Smooth muscle cell (in vitro differentiated cells): ENCODE data around the gene CTNNA2. TPM values are rescaled to one million over a fixed set of nuclear protein-coding genes. Genes with fewer than 3 reads are reported as not detected.
A peak's percentile ranks its signal among the peaks of the same experiment; 100 is the strongest.

Experiments used
- DNase-seq: peaks from one replicate; lab custom pipeline; 2025; ENCODE audit not compliant: unreplicated experiment; lab: John Stamatoyannopoulos, UW
- H2AFZ ChIP-seq: fragments of 200-600 bp; sonication (generic); 2 replicates; pipeline ENCODE4 v1.6.0; 2016; ENCODE audit warnings: antibody characterized with exemption, low read depth, mild to moderate bottlenecking
- H3F3A ChIP-seq: fragments of 200-600 bp; sonication (generic); 2 replicates; pipeline ENCODE4 v1.6.0; 2017; ENCODE audit warnings: antibody characterized with exemption, low read depth
- H3K27ac ChIP-seq: fragments of 200-600 bp; sonication (generic); 2 replicates; pipeline ENCODE4 v1.5.1; 2016; ENCODE audit warnings: low read depth, mild to moderate bottlenecking
- H3K27me3 ChIP-seq: fragments of 200-600 bp; sonication (generic); 2 replicates; pipeline ENCODE4 v1.6.1; 2016; ENCODE audit warnings: low read depth, mild to moderate bottlenecking
- H3K36me3 ChIP-seq: fragments of 200-600 bp; sonication (generic); 2 replicates; pipeline ENCODE4 v1.5.1; 2016; ENCODE audit warnings: low read depth
- H3K4me1 ChIP-seq: fragments of 200-600 bp; sonication (generic); 2 replicates; pipeline ENCODE4 v1.5.1; 2016; ENCODE audit warnings: low read depth
- H3K4me2 ChIP-seq: fragments of 200-600 bp; sonication (generic); 2 replicates; pipeline ENCODE4 v1.6.0; 2016; ENCODE audit warnings: mild to moderate bottlenecking
- H3K4me3 ChIP-seq: fragments of 200-600 bp; sonication (generic); 2 replicates; pipeline ENCODE4 v1.5.1; 2016; ENCODE audit warnings: mild to moderate bottlenecking
- H3K79me2 ChIP-seq: fragments of 200-600 bp; sonication (generic); 2 replicates; pipeline ENCODE4 v1.6.0; 2016; ENCODE audit warnings: low read depth, mild to moderate bottlenecking
- H3K9ac ChIP-seq: fragments of 200-600 bp; sonication (generic); 2 replicates; pipeline ENCODE4 v1.6.0; 2016; ENCODE audit warnings: low read depth
- H3K9me3 ChIP-seq: fragments of 200-600 bp; sonication (generic); replicated peaks from 2 replicates; pipeline ENCODE4 v1.5.1; 2016; ENCODE audit warnings: low read depth
- H4K20me1 ChIP-seq: fragments of 200-600 bp; sonication (generic); 2 replicates; pipeline ENCODE4 v1.6.0; 2016; ENCODE audit warnings: low read depth
- CTCF ChIP-seq: fragments of 200-600 bp; sonication (generic); IDR thresholded peaks from 2 replicates; pipeline ENCODE4 v1.5.1; 2017; ENCODE audit warnings: borderline replicate concordance, mild to moderate bottlenecking, antibody characterized with exemption; ENCODE audit not compliant: insufficient read depth, poor library complexity, severe bottlenecking
- WGBS: methylation state at CpG from one replicate; pipeline ENCODE4 v1.1.7; 2016; ENCODE audit warnings: low lambda C conversion rate; 5-methylcytosine and 5-hydroxymethylcytosine counted together
- polyA plus RNA-seq: library from polyadenylated mRNA; unstranded; fragments of >200 nt; fragmentation: Nextera tagmentation; extraction: Ambion mirVana; gene quantifications from 2 replicates; pipeline ENCODE4 v1.2.1, GENCODE V29; 2016
- total RNA-seq: library from RNA; depleted of rRNA; stranded (reverse); fragments of >200 nt; gene quantifications from 2 replicates; pipeline ENCODE4 v1.2.3, GENCODE V29; 2014

The CTNNA2 gene
- total and polyA plus RNA-seq, 2 experiments from 2014 or later, result not detected

DNA sequence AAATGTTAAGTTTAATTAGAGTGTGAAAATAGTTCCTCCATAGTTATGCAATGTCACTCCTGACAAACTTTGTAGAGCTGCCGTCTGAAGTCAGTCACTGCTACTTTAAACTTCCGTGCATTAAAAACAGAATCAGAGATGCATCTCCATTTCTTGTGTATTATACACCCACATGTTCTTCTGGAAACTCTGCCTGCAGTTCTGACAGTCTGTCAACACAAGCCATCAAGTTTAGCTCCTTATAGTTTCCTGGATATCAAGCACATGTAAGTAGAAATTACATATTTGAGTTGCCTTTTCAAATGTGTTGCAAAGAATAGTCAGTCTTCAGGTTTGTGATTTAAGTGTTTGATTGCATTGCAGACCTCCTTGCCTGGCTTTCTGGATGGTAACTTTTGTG, 184.3 kb downstream of the CTNNA2 start:
- Histone ChIP-seq H3K27ac (no peak overlapping the region), H3K9me3 (no peaks in the 10 kb centered on the region), H2AFZ (no peak overlapping the region), H3K4me3 (no peak overlapping the region), H4K20me1 (no peaks in the 10 kb centered on the region), H3K9ac (no peak overlapping the region), H3K4me1 (peaks cover 2% of the 10 kb centered on the region), H3K4me2 (no peak overlapping the region), H3K79me2 (no peaks in the 10 kb centered on the region), H3F3A (no peaks in the 10 kb centered on the region), H3K27me3 (no peaks in the 10 kb centered on the region), H3K36me3 (no peaks in the 10 kb centered on the region)
- DNase-seq, result no peak
- no peak for TF ChIP-seq CTCF
- WGBS, result 93% methylated on average over 2 of the region's 2 CpGs

GRCh38 chr2:79700651-79701050, 187.8 kb downstream of the CTNNA2 start:
- Histone ChIP-seq H3K27me3 (no peaks in the 10 kb centered on the region), H3K4me2 (no peak overlapping the region), H3K9ac (no peak overlapping the region), H3K79me2 (no peaks in the 10 kb centered on the region), H3F3A (no peaks in the 10 kb centered on the region), H3K27ac (no peak overlapping the region), H3K36me3 (no peaks in the 10 kb centered on the region), H4K20me1 (no peaks in the 10 kb centered on the region), H3K9me3 (no peaks in the 10 kb centered on the region), H3K4me3 (no peak overlapping the region), H2AFZ (no peak overlapping the region), H3K4me1 (no peaks in the 10 kb centered on the region)
- TF ChIP-seq CTCF, result no peak
- DNase-seq, result no peak
- WGBS, result 62% methylated on average over 3 of the region's 3 CpGs

GRCh38 chr2:79702905-79703304, 190.1 kb downstream of the CTNNA2 start:
- peak overlapping the region; percentile 51 for H2AFZ ChIP-seq

More at GRCh38 chr2:79702905-79703304, 190.1 kb downstream of the CTNNA2 start:
- Histone ChIP-seq H3K4me3 (no peak overlapping the region), H3K27me3 (no peaks in the 10 kb centered on the region), H3K27ac (no peak overlapping the region), H3K4me2 (no peak overlapping the region), H3F3A (no peaks in the 10 kb centered on the region), H3K4me1 (no peaks in the 10 kb centered on the region), H3K9ac (no peak overlapping the region), H4K20me1 (no peaks in the 10 kb centered on the region), H3K79me2 (no peaks in the 10 kb centered on the region), H3K9me3 (no peaks in the 10 kb centered on the region), H3K36me3 (no peaks in the 10 kb centered on the region)
- TF ChIP-seq CTCF, result no peak
- 76% methylated on average over 1 of the region's 1 CpG for WGBS
- DNase-seq, result no peak
